Measurements from ENCODE around the gene FBXL20. TPM values are rescaled to one million over a fixed set of nuclear protein-coding genes. Genes with fewer than 3 reads are reported as not detected.
A peak's percentile ranks its signal among the peaks of the same experiment; 100 is the strongest.

FBXL20 gene
- total and polyA plus RNA-seq, 9 of the 15 experiments (the other 6 are each of a cell fraction or from before 2014, with no cell fraction given), result 1.8 to 15.1 (median 5.6) TPM

DNA sequence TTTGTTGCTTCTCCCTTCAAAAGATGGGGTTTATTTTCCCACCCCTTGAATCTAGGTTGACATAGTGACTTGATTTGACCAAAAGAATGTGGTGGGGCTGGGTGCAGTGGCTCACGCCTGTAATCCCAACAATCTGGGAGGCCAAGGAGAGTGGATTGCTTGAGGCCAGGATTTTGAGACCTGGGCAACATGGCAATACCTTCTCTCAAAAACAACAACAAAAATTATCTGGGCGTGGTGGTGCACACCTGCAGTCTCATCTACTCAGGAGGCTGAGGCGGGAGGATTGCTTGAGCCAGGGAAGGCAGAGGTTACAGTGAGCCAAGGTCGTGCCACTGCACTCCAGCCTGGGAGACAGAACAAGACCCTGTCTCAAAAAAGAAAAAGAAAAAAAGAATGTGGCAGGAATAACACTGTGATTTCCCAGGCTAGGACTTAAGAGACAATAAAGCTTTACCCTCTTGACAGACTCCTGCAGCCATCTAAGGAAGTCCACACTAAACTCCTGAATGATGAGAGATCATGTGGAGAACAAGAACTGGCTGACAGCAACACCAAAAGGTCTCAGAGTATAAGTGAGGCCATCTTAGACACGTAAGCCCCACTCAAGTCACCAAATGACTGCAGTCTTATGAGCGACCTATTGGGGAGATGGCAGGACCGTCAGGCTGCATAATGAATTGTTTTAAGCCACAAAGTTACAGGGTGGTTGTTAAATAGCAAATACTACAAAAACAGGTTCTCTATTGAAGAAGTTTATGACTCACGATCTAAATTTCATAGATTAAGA is 37.0 kb downstream of the FBXL20 start (continued):
- TF ChIP-seq, protein P1, sequence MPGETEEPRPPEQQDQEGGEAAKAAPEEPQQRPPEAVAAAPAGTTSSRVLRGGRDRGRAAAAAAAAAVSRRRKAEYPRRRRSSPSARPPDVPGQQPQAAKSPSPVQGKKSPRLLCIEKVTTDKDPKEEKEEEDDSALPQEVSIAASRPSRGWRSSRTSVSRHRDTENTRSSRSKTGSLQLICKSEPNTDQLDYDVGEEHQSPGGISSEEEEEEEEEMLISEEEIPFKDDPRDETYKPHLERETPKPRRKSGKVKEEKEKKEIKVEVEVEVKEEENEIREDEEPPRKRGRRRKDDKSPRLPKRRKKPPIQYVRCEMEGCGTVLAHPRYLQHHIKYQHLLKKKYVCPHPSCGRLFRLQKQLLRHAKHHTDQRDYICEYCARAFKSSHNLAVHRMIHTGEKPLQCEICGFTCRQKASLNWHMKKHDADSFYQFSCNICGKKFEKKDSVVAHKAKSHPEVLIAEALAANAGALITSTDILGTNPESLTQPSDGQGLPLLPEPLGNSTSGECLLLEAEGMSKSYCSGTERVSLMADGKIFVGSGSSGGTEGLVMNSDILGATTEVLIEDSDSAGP (CRISPR knock-in tag; IDR thresholded peaks at IDR 0.05), result no peak
- peak; percentile 31 for TF ChIP-seq TAF1 (IDR thresholded peaks at IDR 0.05; ENCODE audit: control insufficient read depth, extremely low read depth, insufficient read depth, low read length, severe bottlenecking)
- TF ChIP-seq YY1 (IDR thresholded peaks at IDR 0.05; ENCODE audit: borderline replicate concordance in 1 of 3, control insufficient read depth in 1 of 3, extremely low read depth in 1 of 3, insufficient read depth in 3 of 3, insufficient read length in 1 of 3, insufficient replicate concordance in 2 of 3, low read depth in 1 of 3, low read length in 2 of 3), result peak in 2 of 3 experiments; percentile 60 to 92
- no peak for TF ChIP-seq WHSC1 (IDR thresholded peaks at IDR 0.05; ENCODE audit: low read length)
- no peak for TF ChIP-seq MAFF (IDR thresholded peaks at IDR 0.05; ENCODE audit: low read length)
- no peak for TF ChIP-seq DPF2 (IDR thresholded peaks at IDR 0.05)
- TF ChIP-seq, protein P2, sequence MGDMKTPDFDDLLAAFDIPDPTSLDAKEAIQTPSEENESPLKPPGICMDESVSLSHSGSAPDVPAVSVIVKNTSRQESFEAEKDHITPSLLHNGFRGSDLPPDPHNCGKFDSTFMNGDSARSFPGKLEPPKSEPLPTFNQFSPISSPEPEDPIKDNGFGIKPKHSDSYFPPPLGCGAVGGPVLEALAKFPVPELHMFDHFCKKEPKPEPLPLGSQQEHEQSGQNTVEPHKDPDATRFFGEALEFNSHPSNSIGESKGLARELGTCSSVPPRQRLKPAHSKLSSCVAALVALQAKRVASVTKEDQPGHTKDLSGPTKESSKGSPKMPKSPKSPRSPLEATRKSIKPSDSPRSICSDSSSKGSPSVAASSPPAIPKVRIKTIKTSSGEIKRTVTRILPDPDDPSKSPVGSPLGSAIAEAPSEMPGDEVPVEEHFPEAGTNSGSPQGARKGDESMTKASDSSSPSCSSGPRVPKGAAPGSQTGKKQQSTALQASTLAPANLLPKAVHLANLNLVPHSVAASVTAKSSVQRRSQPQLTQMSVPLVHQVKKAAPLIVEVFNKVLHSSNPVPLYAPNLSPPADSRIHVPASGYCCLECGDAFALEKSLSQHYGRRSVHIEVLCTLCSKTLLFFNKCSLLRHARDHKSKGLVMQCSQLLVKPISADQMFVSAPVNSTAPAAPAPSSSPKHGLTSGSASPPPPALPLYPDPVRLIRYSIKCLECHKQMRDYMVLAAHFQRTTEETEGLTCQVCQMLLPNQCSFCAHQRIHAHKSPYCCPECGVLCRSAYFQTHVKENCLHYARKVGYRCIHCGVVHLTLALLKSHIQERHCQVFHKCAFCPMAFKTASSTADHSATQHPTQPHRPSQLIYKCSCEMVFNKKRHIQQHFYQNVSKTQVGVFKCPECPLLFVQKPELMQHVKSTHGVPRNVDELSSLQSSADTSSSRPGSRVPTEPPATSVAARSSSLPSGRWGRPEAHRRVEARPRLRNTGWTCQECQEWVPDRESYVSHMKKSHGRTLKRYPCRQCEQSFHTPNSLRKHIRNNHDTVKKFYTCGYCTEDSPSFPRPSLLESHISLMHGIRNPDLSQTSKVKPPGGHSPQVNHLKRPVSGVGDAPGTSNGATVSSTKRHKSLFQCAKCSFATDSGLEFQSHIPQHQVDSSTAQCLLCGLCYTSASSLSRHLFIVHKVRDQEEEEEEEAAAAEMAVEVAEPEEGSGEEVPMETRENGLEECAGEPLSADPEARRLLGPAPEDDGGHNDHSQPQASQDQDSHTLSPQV (IDR thresholded peaks at IDR 0.05), result peak; percentile 64
